ENCODE data around the gene CCNB1IP1.
A peak's percentile ranks its signal among the peaks of the same experiment; 100 is the strongest.

The CCNB1IP1 gene

GRCh38 chr14:20343092-20343861, 10.2 kb upstream of the CCNB1IP1 start, which contains the start of gene PARP2:
Gene PARP2, plus strand, starts transcription at chr14:20343635. Its CDS starts 7 bp downstream, at chr14:20343642.
- peak; percentile 99 for ATAC-seq

More at GRCh38 chr14:20343092-20343861, 10.2 kb upstream of the CCNB1IP1 start, which contains the start of gene PARP2:
- TF ChIP-seq TSHZ2 (CRISPR knock-in tag; IDR thresholded peaks at IDR 0.05) (no peak), TCF4 (CRISPR knock-in tag; IDR thresholded peaks at IDR 0.05; ENCODE audit: borderline replicate concordance) (no peak), SNAI2 (CRISPR knock-in tag; IDR thresholded peaks at IDR 0.05) (no peak), ZNF8 (CRISPR knock-in tag; IDR thresholded peaks at IDR 0.05) (peak; percentile 42; the same call in 1 of the 2 replicates), ISL1 (CRISPR knock-in tag; IDR thresholded peaks at IDR 0.05) (no peak), ZNF565 (CRISPR knock-in tag; conservative IDR thresholded peaks at IDR 0.05; ENCODE audit: low read depth) (no peak; the same call in 1 of the 2 replicates), ZNF70 (CRISPR knock-in tag; IDR thresholded peaks at IDR 0.05) (peak; percentile 86), PPARA (CRISPR knock-in tag; IDR thresholded peaks at IDR 0.05; ENCODE audit: borderline replicate concordance) (no peak), CSRNP3 (CRISPR knock-in tag; IDR thresholded peaks at IDR 0.05) (peak; percentile 82), RARB (CRISPR knock-in tag; IDR thresholded peaks at IDR 0.05) (peak; percentile 88; the same call in 1 of the 2 replicates), ESRRG (CRISPR knock-in tag; IDR thresholded peaks at IDR 0.05) (peak; percentile 89; the same call in 1 of the 2 replicates), TOX (CRISPR knock-in tag; IDR thresholded peaks at IDR 0.05; ENCODE audit: borderline replicate concordance) (no peak; the same call in 1 of the 2 replicates), ZFP3 (CRISPR knock-in tag; IDR thresholded peaks at IDR 0.05) (0 out of 2 replicates have a peak, but pooled peaks have one; percentile 23), CSDC2 (CRISPR knock-in tag; IDR thresholded peaks at IDR 0.05) (0 out of 2 replicates have a peak, but pooled peaks have one; percentile 4), OSR1 (CRISPR knock-in tag; IDR thresholded peaks at IDR 0.05) (no peak), PATZ1 (CRISPR knock-in tag; IDR thresholded peaks at IDR 0.05; ENCODE audit: borderline replicate concordance) (peak; percentile 97), ZC3H10 (CRISPR knock-in tag; IDR thresholded peaks at IDR 0.05) (peak; percentile 88), ARNTL (CRISPR knock-in tag; IDR thresholded peaks at IDR 0.05; ENCODE audit: borderline replicate concordance, low read depth) (no peak), ZFP30 (CRISPR knock-in tag; IDR thresholded peaks at IDR 0.05) (peak; percentile 55; the same call in 1 of the 2 replicates), GLIS3 (CRISPR knock-in tag; IDR thresholded peaks at IDR 0.05) (peak; percentile 99), BACH2 (CRISPR knock-in tag; IDR thresholded peaks at IDR 0.05; ENCODE audit: borderline replicate concordance) (no peak)
- TF ChIP-seq, protein P1, sequence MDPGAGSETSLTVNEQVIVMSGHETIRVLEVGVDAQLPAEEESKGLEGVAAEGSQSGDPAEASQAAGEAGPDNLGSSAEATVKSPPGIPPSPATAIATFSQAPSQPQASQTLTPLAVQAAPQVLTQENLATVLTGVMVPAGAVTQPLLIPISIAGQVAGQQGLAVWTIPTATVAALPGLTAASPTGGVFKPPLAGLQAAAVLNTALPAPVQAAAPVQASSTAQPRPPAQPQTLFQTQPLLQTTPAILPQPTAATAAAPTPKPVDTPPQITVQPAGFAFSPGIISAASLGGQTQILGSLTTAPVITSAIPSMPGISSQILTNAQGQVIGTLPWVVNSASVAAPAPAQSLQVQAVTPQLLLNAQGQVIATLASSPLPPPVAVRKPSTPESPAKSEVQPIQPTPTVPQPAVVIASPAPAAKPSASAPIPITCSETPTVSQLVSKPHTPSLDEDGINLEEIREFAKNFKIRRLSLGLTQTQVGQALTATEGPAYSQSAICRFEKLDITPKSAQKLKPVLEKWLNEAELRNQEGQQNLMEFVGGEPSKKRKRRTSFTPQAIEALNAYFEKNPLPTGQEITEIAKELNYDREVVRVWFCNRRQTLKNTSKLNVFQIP (CRISPR knock-in tag; IDR thresholded peaks at IDR 0.05; ENCODE audit: borderline replicate concordance, low read depth) = no peak
- TF ChIP-seq, protein P2, sequence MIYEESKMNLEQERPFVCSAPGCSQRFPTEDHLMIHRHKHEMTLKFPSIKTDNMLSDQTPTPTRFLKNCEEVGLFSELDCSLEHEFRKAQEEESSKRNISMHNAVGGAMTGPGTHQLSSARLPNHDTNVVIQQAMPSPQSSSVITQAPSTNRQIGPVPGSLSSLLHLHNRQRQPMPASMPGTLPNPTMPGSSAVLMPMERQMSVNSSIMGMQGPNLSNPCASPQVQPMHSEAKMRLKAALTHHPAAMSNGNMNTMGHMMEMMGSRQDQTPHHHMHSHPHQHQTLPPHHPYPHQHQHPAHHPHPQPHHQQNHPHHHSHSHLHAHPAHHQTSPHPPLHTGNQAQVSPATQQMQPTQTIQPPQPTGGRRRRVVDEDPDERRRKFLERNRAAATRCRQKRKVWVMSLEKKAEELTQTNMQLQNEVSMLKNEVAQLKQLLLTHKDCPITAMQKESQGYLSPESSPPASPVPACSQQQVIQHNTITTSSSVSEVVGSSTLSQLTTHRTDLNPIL (CRISPR knock-in tag; IDR thresholded peaks at IDR 0.05; ENCODE audit: low read depth) = peak; percentile 58; the same call in 1 of the 2 replicates

Measured in SK-N-SH treated with all-trans-retinoic acid at 6 μM for 48 hours (cell line).